Calu3 (cell line): ENCODE results near the gene OBSCN. TPM values are rescaled to one million over a fixed set of nuclear protein-coding genes. Genes with fewer than 3 reads are reported as not detected.

ENCODE experiments used
- BruUV-seq: library from RNA; stranded (reverse); fragments of 400-500 nt; replicated peaks from 2 replicates; lab custom pipeline; 2021; lab: Mats Ljungman, UMichigan
- CTCF ChIA-PET: fragments of 300-600 bp; sonication (Branson Sonifier 250); formaldehyde crosslinking; loops from one replicate; lab custom pipeline; 2022; ENCODE audit warnings: antibody characterized with exemption; lab: Charles Lee
- DNase-seq: peaks from one replicate; pipeline ENCODE4 v3.0.0; 2022
- H3K27ac Mint-ChIP-seq: one replicate; pipeline ENCODE4 v1.8.0; 2022; ENCODE audit warnings: mixed read lengths; ENCODE audit not compliant: unreplicated experiment
- H3K27me3 Mint-ChIP-seq: one replicate; pipeline ENCODE4 v1.8.0; 2022; ENCODE audit warnings: mixed read lengths; ENCODE audit not compliant: unreplicated experiment
- H3K36me3 Mint-ChIP-seq: one replicate; pipeline ENCODE4 v1.8.0; 2022; ENCODE audit warnings: mild to moderate bottlenecking, moderate library complexity, mixed read lengths; ENCODE audit not compliant: insufficient read depth, unreplicated experiment
- H3K4me1 Mint-ChIP-seq: one replicate; pipeline ENCODE4 v1.8.0; 2022; ENCODE audit warnings: mild to moderate bottlenecking, low read depth, mixed read lengths; ENCODE audit not compliant: unreplicated experiment
- H3K4me3 Mint-ChIP-seq: one replicate; pipeline ENCODE4 v1.8.0; 2022; ENCODE audit warnings: mild to moderate bottlenecking, low read depth, moderate library complexity, mixed read lengths; ENCODE audit not compliant: unreplicated experiment
- H3K9me3 Mint-ChIP-seq: one replicate; pipeline ENCODE4 v1.8.0; 2022; ENCODE audit warnings: low read depth, mixed read lengths; ENCODE audit not compliant: unreplicated experiment
- intact Hi-C: fragments of 100-400 bp; cut with micrococcal nuclease; formaldehyde crosslinking; loops from one replicate; pipeline ENCODE4 v1.10.0; 2022; ENCODE audit not compliant: unreplicated experiment
- total RNA-seq: library from RNA; stranded (reverse); gene quantifications from 2 replicates; pipeline ENCODE4 v1.2.3, GENCODE V29; 2022
- TF ChIP-seq, protein P1 (sequence below): fragments of 200-600 bp; IDR thresholded peaks from one replicate; pipeline ENCODE4 v1.8.0; 2022; ENCODE audit warnings: antibody characterized with exemption; ENCODE audit not compliant: unreplicated experiment

The OBSCN gene
- total RNA-seq, 1 experiment from 2014 or later = 19.5 TPM

DNA sequence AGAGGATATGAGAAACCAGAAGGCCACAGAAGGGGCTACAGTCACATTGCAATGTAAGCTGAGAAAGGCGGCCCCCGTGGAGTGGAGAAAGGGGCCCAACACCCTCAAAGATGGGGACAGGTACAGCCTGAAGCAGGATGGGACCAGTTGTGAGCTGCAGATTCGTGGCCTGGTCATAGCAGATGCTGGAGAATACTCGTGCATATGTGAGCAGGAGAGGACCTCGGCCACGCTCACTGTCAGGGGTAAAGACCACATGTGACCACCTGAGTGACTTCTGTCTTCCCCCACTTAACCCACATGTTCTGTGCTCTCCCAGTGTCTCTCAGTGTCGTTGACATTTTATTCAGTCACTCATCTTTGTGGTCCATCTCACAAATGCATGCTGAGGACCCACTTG is 92.1 kb downstream of the OBSCN start:
- Mint-ChIP-seq H3K4me1 (no peaks in the 10 kb centered on the region), H3K4me3 (no peak overlapping the region), H3K36me3 (no peaks in the 10 kb centered on the region), H3K27me3 (no peaks in the 10 kb centered on the region), H3K9me3 (peaks cover 34% of the 10 kb centered on the region), H3K27ac (no peak overlapping the region)
- no peak for DNase-seq
- BruUV-seq = no TSS peak
- TF ChIP-seq, protein P1, sequence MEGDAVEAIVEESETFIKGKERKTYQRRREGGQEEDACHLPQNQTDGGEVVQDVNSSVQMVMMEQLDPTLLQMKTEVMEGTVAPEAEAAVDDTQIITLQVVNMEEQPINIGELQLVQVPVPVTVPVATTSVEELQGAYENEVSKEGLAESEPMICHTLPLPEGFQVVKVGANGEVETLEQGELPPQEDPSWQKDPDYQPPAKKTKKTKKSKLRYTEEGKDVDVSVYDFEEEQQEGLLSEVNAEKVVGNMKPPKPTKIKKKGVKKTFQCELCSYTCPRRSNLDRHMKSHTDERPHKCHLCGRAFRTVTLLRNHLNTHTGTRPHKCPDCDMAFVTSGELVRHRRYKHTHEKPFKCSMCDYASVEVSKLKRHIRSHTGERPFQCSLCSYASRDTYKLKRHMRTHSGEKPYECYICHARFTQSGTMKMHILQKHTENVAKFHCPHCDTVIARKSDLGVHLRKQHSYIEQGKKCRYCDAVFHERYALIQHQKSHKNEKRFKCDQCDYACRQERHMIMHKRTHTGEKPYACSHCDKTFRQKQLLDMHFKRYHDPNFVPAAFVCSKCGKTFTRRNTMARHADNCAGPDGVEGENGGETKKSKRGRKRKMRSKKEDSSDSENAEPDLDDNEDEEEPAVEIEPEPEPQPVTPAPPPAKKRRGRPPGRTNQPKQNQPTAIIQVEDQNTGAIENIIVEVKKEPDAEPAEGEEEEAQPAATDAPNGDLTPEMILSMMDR = no peak
- CTCF ChIA-PET = no interaction called here
- intact Hi-C loops = no loop called here

DNA sequence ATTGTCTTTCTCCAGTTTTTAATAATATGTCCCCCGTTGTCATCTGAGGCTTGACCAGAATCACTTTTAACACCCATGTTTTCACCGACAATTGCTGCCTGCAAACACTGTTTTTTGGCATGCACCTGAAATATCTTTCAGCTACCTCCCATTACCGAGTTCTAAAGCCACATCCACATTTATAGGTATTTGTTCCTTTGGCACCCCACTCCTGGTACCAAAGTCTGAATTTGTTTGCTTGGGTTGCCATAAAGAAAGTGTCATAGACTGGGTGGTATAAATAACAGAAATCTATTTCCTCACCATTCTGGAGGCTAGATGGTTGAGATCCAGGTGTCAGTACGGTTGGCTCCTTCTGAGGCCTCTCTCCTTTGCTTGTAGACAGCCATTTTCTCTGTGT is 94.2 kb downstream of the OBSCN start:
- TF ChIP-seq, protein P1 = no peak
- no peaks in the 10 kb centered on the region for H3K36me3 Mint-ChIP-seq

DNA sequence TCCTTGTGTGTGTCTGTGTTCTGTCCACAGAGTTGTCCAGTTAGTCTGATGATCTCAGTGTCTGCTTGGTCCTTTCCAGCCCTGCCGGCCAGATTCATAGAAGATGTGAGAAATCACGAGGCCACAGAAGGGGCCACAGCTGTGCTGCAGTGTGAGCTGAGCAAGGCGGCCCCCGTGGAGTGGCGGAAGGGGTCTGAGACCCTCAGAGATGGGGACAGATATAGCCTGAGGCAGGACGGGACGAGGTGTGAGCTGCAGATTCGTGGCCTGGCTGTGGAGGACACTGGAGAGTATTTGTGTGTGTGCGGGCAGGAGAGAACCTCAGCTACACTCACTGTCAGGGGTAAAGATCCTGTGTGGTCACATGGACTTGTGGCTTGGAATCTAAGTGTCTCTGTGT is 95.8 kb downstream of the OBSCN start:
- Mint-ChIP-seq H3K36me3 (no peaks in the 10 kb centered on the region), H3K27me3 (peaks cover 6% of the 10 kb centered on the region), H3K27ac (no peak overlapping the region)

More for the DNA sequence above, 94.2 kb downstream of the OBSCN start:
- H3K27ac Mint-ChIP-seq = no peak overlapping the region
- no peaks in the 10 kb centered on the region for H3K4me1 Mint-ChIP-seq
- H3K4me3 Mint-ChIP-seq = no peak overlapping the region
- CTCF ChIA-PET = no interaction called here
- no TSS peak for BruUV-seq
- peaks cover 32% of the 10 kb centered on the region for H3K9me3 Mint-ChIP-seq
- no peaks in the 10 kb centered on the region for H3K27me3 Mint-ChIP-seq
- intact Hi-C loops = no loop called here
- DNase-seq = no peak

GRCh38 chr1:228304225-228304624 is 96.4 kb downstream of the OBSCN start:
- BruUV-seq = no TSS peak
- H3K36me3 Mint-ChIP-seq = no peaks in the 10 kb centered on the region
- peaks cover 12% of the 10 kb centered on the region for H3K27me3 Mint-ChIP-seq
- no peaks in the 10 kb centered on the region for H3K4me1 Mint-ChIP-seq
- CTCF ChIA-PET = no interaction called here
- peaks cover 25% of the 10 kb centered on the region for H3K9me3 Mint-ChIP-seq
- TF ChIP-seq, protein P1 = no peak
- intact Hi-C loops = no loop called here
- no peak for DNase-seq
- no peak overlapping the region for H3K27ac Mint-ChIP-seq
- H3K4me3 Mint-ChIP-seq = no peak overlapping the region

More for the DNA sequence above, 95.8 kb downstream of the OBSCN start:
- CTCF ChIA-PET = no interaction called here
- no peak for DNase-seq
- intact Hi-C loops = no loop called here
- Mint-ChIP-seq H3K9me3 (peaks cover 28% of the 10 kb centered on the region), H3K4me1 (no peaks in the 10 kb centered on the region), H3K4me3 (no peak overlapping the region)
- BruUV-seq = no TSS peak
- TF ChIP-seq, protein P1 = no peak
